Muscle of back (tissue), 13 donors: ENCODE results near the gene PAGE3. TPM values are rescaled to one million over a fixed set of nuclear protein-coding genes. Genes with fewer than 3 reads are reported as not detected.

Experiments used
- DNase-seq, 3 donors: peaks; one replicate each; pipeline versions ENCODE4 v3.0.0 to v3.0.0-alpha.2; 2013
- long read RNA-seq, 9 donors: transcript quantifications; one replicate each; lab custom pipeline, GENCODE V29; 2026
- polyA plus RNA-seq, 10 donors: library from polyadenylated mRNA; unstranded; fragments of 120-200 nt; gene quantifications; one replicate each; pipeline ENCODE4 v1.2.1, GENCODE V29; 2013; ENCODE audit not compliant: insufficient read length in 10 of 10

Gene PAGE3, protein sequence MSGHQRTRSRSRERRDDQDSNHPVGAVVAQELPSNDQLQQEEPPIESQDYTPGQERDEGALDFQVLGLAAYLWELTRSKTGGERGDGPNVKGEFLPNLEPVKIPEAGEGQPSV
- polyA plus RNA-seq: not detected
- long read RNA-seq, donor 1: 0 reads
- long read RNA-seq, donor 2: 0 reads
- long read RNA-seq, donor 3: 0 reads
- long read RNA-seq, donor 4: 0 reads
- long read RNA-seq, donor 5: 0 reads
- long read RNA-seq, donor 6: 0 reads
- long read RNA-seq, donor 7: 0 reads
- long read RNA-seq, donor 8: 0 reads
- long read RNA-seq, donor 9: 0 reads

- DNase-seq: no peak
Measured at GRCh38 chrX:55264816-55265215, at the start of gene PAGE3. TSS of gene PAGE3 (minus strand) at chrX:55264916. CDS start at chrX:55263903, 1,013 bp downstream.

GRCh38 chrX:55312655-55313054, 47.9 kb upstream of the PAGE3 start:
- no peak for DNase-seq

- no peak for DNase-seq
Measured at GRCh38 chrX:55290963-55291362, 26.2 kb upstream of the PAGE3 start.

DNA sequence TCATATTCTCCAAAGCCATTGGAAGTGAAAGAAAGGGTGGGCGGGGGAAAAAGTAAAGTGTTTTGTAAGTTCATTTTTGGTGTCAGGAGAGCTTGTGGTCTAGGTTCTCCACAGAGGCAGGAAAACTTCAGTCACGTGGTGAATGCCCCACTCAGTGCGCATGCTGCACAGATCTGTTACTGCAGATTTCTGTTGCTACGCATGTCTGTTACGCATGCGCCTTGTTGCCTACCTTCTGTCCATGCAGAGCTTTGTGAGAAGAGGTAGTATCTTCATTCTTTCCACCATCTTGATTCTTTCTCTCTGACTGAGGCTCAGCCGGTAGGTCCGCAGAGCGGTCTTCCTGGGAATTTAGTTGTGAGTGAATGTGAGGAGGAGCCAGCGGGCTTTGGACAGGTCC, 15.1 kb upstream of the PAGE3 start:
- DNase-seq: no peak

GRCh38 chrX:55260806-55261205, 3.9 kb downstream of the PAGE3 start:
- no peak for DNase-seq

DNA sequence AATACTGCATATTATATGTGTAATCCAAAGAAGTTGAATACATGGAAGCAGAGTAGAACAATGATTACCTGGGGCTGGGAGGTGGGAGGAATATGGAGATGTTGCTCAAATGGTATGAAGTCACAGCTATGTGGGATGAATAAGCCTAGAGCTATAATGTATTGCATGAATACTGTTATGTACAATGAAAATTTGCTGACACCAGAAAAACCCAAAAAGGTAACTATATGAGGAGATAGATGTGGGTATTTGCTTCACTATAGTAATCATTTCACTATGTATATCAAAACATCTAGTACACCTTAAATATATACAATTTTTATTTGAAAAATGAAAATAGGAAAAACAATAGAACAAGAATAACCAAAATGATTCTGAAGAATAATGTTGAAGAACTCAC, 11.2 kb downstream of the PAGE3 start:
- no peak for DNase-seq

GRCh38 chrX:55240788-55241340, 23.9 kb downstream of the PAGE3 start:
- DNase-seq: no peak

- DNase-seq: no peak
Measured at GRCh38 chrX:55220119-55220794, 44.5 kb downstream of the PAGE3 start, which contains the start of gene PAGE5. TSS of gene PAGE5 (plus strand) at chrX:55220346. CDS start at chrX:55221383, 1,037 bp downstream.

DNA sequence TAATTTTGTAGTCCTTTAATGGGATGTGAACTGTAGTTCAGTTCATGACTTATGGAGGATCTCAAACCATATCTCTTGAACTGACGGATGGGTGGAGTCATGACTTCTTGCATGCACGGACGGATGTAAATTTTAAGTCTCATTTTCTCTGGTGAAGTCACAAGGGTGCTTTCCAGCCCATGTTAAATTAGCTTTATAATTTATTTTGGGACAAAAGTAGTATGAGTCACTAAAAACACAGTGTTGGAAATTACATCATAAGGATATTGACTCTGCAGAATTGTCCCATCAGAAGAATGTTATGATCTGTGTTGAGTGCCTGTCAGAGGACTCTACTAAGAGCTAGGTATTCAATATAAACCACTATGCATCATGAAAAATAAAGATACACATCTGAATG, 51.3 kb downstream of the PAGE3 start:
- no peak for DNase-seq

GRCh38 chrX:55210931-55211677, 53.6 kb downstream of the PAGE3 start:
- no peak for DNase-seq

Other genes with a start within 250 kb of the PAGE3 start
- 100 to 1,000 TPM in 1 of 10 donors, 10 to 100 TPM in 9; 19.2 to 181 (median 34.3) TPM for gene ALAS2, start 233.9 kb downstream of the PAGE3 start, polyA plus RNA-seq
- under 1 TPM in 4 of 10 donors, not detected in 6; 0.33 to 0.95 (median 0.53) TPM for gene PAGE2B, start 189.9 kb downstream of the PAGE3 start, polyA plus RNA-seq
- gene PAGE2, start 175.9 kb downstream of the PAGE3 start, polyA plus RNA-seq: not detected
- gene PAGE5, start 44.6 kb downstream of the PAGE3 start, polyA plus RNA-seq: not detected
- gene MAGEH1, start 187.2 kb upstream of the PAGE3 start, polyA plus RNA-seq: 10 to 100 TPM; 38.4 to 64.4 (median 43.0) TPM
- 1 to 10 TPM; 3.7 to 4.6 (median 4.0) TPM for gene USP51, start 224.9 kb upstream of the PAGE3 start, polyA plus RNA-seq